ENCODE measurements around the gene C11orf68.

- TF ChIP-seq ZBTB21 (CRISPR knock-in tag; IDR thresholded peaks at IDR 0.05; ENCODE audit: borderline replicate concordance) = no peak
- no peak for TF ChIP-seq CTCF (IDR thresholded peaks at IDR 0.05)
- TF ChIP-seq USF1 (CRISPR knock-in tag; IDR thresholded peaks at IDR 0.05) = no peak
- TF ChIP-seq CREB1 (CRISPR knock-in tag; IDR thresholded peaks at IDR 0.05) = no peak
- TF ChIP-seq ESRRA (CRISPR knock-in tag; IDR thresholded peaks at IDR 0.05; ENCODE audit: borderline replicate concordance) = no peak
- no peak for TF ChIP-seq E2F1 (CRISPR knock-in tag; IDR thresholded peaks at IDR 0.05)
- no peak for TF ChIP-seq NR1H2 (CRISPR knock-in tag; IDR thresholded peaks at IDR 0.05)
- TF ChIP-seq ATF3 (CRISPR knock-in tag; conservative IDR thresholded peaks at IDR 0.05) = no peak
- TF ChIP-seq ZNF317 (CRISPR knock-in tag; IDR thresholded peaks at IDR 0.05; ENCODE audit: borderline replicate concordance, low read depth) = no peak
- TF ChIP-seq ZNF281 (CRISPR knock-in tag; IDR thresholded peaks at IDR 0.05) = no peak
- no peak for TF ChIP-seq ATF2 (CRISPR knock-in tag; IDR thresholded peaks at IDR 0.05; ENCODE audit: borderline replicate concordance, low read depth)
- TF ChIP-seq ZNF416 (CRISPR knock-in tag; IDR thresholded peaks at IDR 0.05) = no peak
- no peak for TF ChIP-seq SMAD4 (CRISPR knock-in tag; IDR thresholded peaks at IDR 0.05)
These were observed 18.0 kb downstream of the C11orf68 start for GRCh38 chr11:65900899-65901180.
